PC-9 (cell line): ENCODE measurements around the gene CDC42BPA. TPM values are rescaled to one million over a fixed set of nuclear protein-coding genes. Genes with fewer than 3 reads are reported as not detected.

Source experiments
- BruUV-seq: library from RNA; stranded (reverse); fragments of 400-500 nt; replicated peaks from 2 replicates; lab custom pipeline; 2021; lab: Mats Ljungman, UMichigan
- CTCF ChIA-PET: fragments of 300-600 bp; sonication (Branson Sonifier 250); formaldehyde crosslinking; loops from one replicate; lab custom pipeline; 2022; ENCODE audit warnings: antibody characterized with exemption; lab: Charles Lee
- POLR2A ChIA-PET: fragments of 300-600 bp; sonication (Branson Sonifier 250); formaldehyde crosslinking; loops from one replicate; lab custom pipeline; 2022; ENCODE audit warnings: antibody characterized with exemption; ENCODE audit not compliant: unreplicated experiment; lab: Charles Lee
- DNase-seq, 2 experiments: peaks; one replicate each; pipeline versions ENCODE4 v3.0.0 to v3.0.0-alpha.2; 2015 to 2022; ENCODE audit warnings: mixed read lengths in 1 of 2
- H2AFZ ChIP-seq: fragments of 200-600 bp; sonication (generic); 2 replicates; pipeline ENCODE4 v1.8.1; 2017; ENCODE audit warnings: antibody characterized with exemption
- H3F3A ChIP-seq: fragments of 200-600 bp; sonication (generic); 2 replicates; pipeline ENCODE4 v1.8.1; 2017; ENCODE audit warnings: antibody characterized with exemption, mild to moderate bottlenecking, low read depth; ENCODE audit not compliant: insufficient read depth
- H3K27ac ChIP-seq: fragments of 200-600 bp; sonication (generic); 2 replicates; pipeline ENCODE4 v1.6.1; 2016; ENCODE audit warnings: mixed run types
- H3K27me3 ChIP-seq: fragments of 200-600 bp; sonication (generic); 2 replicates; pipeline ENCODE4 v1.6.1; 2016; ENCODE audit warnings: low read depth, mixed run types; ENCODE audit not compliant: insufficient read depth
- H3K36me3 ChIP-seq: fragments of 200-600 bp; sonication (generic); 2 replicates; pipeline ENCODE4 v1.6.1; 2016; ENCODE audit warnings: low read depth, mixed run types
- H3K4me1 ChIP-seq: fragments of 200-600 bp; sonication (generic); replicated peaks from 2 replicates; pipeline ENCODE4 v1.6.1; 2016; ENCODE audit warnings: mixed run types; ENCODE audit not compliant: insufficient read depth
- H3K4me2 ChIP-seq: fragments of 200-600 bp; sonication (generic); 2 replicates; pipeline ENCODE4 v1.6.1; 2017; ENCODE audit warnings: mixed run types
- H3K4me3 ChIP-seq: fragments of 200-600 bp; sonication (generic); 2 replicates; pipeline ENCODE4 v1.6.1; 2016; ENCODE audit warnings: mixed run types
- H3K79me2 ChIP-seq: fragments of 200-600 bp; sonication (generic); 2 replicates; pipeline ENCODE4 v1.6.1; 2017; ENCODE audit warnings: low read depth, mixed run types
- H3K9me2 ChIP-seq: fragments of 200-600 bp; sonication (generic); 2 replicates; pipeline ENCODE4 v1.8.1; 2017; ENCODE audit warnings: mild to moderate bottlenecking; ENCODE audit not compliant: insufficient read depth
- H3K9me3 ChIP-seq: fragments of 200-600 bp; sonication (generic); 2 replicates; pipeline ENCODE4 v1.8.1; 2016; ENCODE audit warnings: low read depth; ENCODE audit not compliant: insufficient read depth
- H4K20me1 ChIP-seq: fragments of 200-600 bp; sonication (generic); 2 replicates; pipeline ENCODE4 v1.8.1; 2017; ENCODE audit not compliant: insufficient read depth
- EZH2 ChIP-seq: fragments of 200-600 bp; sonication (generic); IDR thresholded peaks from 2 replicates; pipeline ENCODE4 v1.8.0; 2017; ENCODE audit warnings: antibody characterized with exemption, low read depth
- intact Hi-C: fragments of 100-400 bp; cut with micrococcal nuclease; formaldehyde crosslinking; loops from one replicate; pipeline ENCODE4 v1.10.0; 2022; ENCODE audit not compliant: unreplicated experiment
- total RNA-seq: library from RNA; stranded (reverse); gene quantifications from 2 replicates; pipeline ENCODE4 v1.2.3, GENCODE V29; 2021
- TF ChIP-seq, protein P1 (sequence below): fragments of 200-600 bp; sonication (generic); conservative IDR thresholded peaks from 2 replicates; pipeline ENCODE4 v1.6.1; 2017; ENCODE audit warnings: mixed run types, antibody characterized with exemption, mild to moderate bottlenecking, moderate library complexity

CDC42BPA gene
- total RNA-seq, 1 experiment from 2014 or later, result 47.5 TPM

DNA sequence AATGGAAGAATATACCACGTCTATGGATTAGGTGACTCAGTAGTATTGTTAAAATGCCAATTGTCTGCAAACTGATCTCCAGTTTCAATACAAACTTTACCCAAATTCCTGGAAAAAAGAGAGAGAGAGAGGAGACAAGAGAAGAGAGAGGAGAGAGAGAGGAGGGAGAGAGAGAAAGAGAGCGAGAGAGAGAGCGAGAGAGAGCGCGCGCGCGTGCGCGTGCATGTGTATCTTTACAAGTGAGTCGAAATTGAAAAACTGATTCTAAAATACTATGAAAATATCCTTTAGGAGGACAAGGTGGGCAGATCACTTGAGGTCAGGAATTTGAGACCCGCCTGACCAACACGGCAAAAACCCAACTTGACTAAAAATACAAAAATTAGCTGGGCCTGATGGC is 65.2 kb downstream of the CDC42BPA start:
- Histone ChIP-seq H3K4me1 (no peaks in the 10 kb centered on the region), H3K9me2 (no peaks in the 10 kb centered on the region), H2AFZ (no peak overlapping the region), H4K20me1 (peaks cover 3% of the 10 kb centered on the region), H3K27me3 (no peaks in the 10 kb centered on the region), H3K4me3 (no peak overlapping the region), H3K36me3 (no peaks in the 10 kb centered on the region), H3K27ac (no peak overlapping the region), H3K4me2 (no peak overlapping the region), H3F3A (0 out of 2 replicates have a peak, but pooled peaks cover 4% of the 10 kb centered on the region), H3K9me3 (no peaks in the 10 kb centered on the region), H3K79me2 (peaks cover 51% of the 10 kb centered on the region)
- ChIA-PET CTCF (no interaction called here), POLR2A (no interaction called here)
- no TSS peak for BruUV-seq
- TF ChIP-seq EZH2, result no peak
- TF ChIP-seq, protein P1, sequence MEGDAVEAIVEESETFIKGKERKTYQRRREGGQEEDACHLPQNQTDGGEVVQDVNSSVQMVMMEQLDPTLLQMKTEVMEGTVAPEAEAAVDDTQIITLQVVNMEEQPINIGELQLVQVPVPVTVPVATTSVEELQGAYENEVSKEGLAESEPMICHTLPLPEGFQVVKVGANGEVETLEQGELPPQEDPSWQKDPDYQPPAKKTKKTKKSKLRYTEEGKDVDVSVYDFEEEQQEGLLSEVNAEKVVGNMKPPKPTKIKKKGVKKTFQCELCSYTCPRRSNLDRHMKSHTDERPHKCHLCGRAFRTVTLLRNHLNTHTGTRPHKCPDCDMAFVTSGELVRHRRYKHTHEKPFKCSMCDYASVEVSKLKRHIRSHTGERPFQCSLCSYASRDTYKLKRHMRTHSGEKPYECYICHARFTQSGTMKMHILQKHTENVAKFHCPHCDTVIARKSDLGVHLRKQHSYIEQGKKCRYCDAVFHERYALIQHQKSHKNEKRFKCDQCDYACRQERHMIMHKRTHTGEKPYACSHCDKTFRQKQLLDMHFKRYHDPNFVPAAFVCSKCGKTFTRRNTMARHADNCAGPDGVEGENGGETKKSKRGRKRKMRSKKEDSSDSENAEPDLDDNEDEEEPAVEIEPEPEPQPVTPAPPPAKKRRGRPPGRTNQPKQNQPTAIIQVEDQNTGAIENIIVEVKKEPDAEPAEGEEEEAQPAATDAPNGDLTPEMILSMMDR, result no peak
- intact Hi-C loops, result no loop called here
- no peak for DNase-seq

DNA sequence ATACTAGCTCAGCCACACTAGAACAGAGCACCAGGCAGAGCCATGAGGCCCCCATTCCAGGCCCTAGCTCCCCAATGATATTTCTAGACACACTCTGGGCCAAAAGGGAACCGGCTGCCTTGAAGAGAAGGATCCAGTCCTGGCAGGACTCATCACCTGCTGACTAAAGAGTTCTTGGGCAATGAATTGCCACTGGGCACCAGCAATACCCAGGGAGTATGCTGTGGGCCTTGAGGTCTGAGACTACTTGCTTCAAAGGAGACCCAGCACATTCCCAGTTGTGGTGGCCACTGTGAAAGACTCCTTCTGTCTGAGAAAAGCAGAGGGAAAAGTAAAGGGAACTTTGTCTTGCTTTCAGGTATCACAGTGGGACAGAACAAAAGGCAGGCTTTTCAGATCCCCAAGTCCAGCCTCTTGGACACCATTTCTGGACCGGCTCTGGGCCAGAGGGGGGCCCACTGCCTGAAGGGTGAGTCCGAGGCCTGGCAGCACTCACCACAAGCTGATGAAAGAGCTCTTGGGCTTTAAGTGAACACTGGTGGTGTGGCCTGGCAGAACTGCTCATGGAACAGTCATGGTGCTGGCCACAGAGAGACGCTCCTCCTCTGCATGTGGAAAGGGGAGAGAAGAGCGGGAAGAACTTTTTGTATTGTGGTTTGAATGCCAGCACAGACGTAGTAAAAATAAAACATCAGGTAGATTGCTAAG is 72.5 kb downstream of the CDC42BPA start:
- Histone ChIP-seq H3K27me3 (no peaks in the 10 kb centered on the region), H3K36me3 (no peaks in the 10 kb centered on the region), H4K20me1 (no peaks in the 10 kb centered on the region), H3K9me2 (no peaks in the 10 kb centered on the region), H3F3A (0 out of 2 replicates have a peak, but pooled peaks cover 4% of the 10 kb centered on the region), H3K27ac (no peak overlapping the region), H3K9me3 (no peaks in the 10 kb centered on the region), H2AFZ (no peak overlapping the region), H3K4me3 (no peak overlapping the region), H3K4me2 (no peak overlapping the region), H3K79me2 (peaks cover 38% of the 10 kb centered on the region), H3K4me1 (peaks cover 11% of the 10 kb centered on the region)
- intact Hi-C loops, result no loop called here
- ChIA-PET CTCF (interaction anchor here (0.6 kb wide), 1 partner anchor 200 kb away, joined by 3 read pairs; no protein-coding TSS in a partner anchor), POLR2A (no interaction called here)
- BruUV-seq, result no TSS peak
- TF ChIP-seq EZH2, result no peak
- TF ChIP-seq, protein P1, result no peak
- DNase-seq, result no peak

DNA sequence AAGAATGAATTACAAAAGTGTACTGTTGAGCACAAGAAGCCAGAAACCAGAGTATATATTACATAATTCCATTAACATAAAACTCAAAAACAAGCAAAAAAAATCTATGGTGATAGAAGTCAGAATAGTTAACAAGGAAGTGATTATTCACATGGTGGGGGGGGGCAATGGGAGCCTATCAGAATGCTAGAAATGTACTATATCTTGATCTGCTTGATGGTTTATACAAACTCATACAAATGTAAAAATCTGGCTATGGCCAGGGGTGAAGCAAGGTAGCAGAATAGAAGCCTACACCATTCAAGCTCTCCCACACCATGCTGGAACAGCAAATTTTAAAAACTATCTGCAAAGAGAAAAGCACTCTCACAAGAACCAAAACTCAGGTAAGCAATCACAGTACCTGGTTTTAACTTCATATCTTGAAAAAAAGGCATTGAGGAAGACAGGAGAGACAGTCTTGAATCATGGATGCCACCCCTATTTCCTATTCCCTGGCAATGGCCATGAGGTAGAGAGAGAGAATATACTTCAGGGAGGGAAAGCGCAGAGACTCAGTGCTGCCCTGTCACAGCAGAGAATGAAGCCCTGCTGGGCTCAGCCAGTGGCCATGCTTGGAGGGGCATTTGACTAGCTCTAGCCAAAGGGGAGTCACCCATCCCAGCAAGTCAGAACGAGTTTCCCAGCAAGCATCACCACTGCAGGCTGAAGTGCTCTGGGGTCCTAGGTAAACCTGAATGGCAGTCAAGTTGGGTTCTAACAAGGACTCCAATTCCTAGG is 73.8 kb downstream of the CDC42BPA start:
- Histone ChIP-seq H3F3A (0 out of 2 replicates have a peak, but pooled peaks cover 4% of the 10 kb centered on the region), H3K4me2 (no peak overlapping the region), H3K9me3 (no peaks in the 10 kb centered on the region), H2AFZ (no peak overlapping the region), H4K20me1 (no peaks in the 10 kb centered on the region), H3K27me3 (no peaks in the 10 kb centered on the region), H3K36me3 (no peaks in the 10 kb centered on the region), H3K79me2 (peaks cover 47% of the 10 kb centered on the region), H3K9me2 (no peaks in the 10 kb centered on the region), H3K27ac (no peak overlapping the region), H3K4me3 (no peak overlapping the region), H3K4me1 (peaks cover 11% of the 10 kb centered on the region)
- POLR2A ChIA-PET, result no interaction called here
- TF ChIP-seq, protein P1, result no peak
- no peak for TF ChIP-seq EZH2
- CTCF ChIA-PET, result no interaction called here
- no peak for DNase-seq
- intact Hi-C loops, result no loop called here
- BruUV-seq, result no TSS peak
